Middle frontal gyrus (tissue), 1 donor: ENCODE data around the gene NUP35.

ENCODE experiments used
- DNase-seq: peaks from one replicate; pipeline ENCODE4 v3.0.0-alpha.2; 2015; ENCODE audit warnings: low spot score; ENCODE audit errors: extremely low spot score

The NUP35 gene

GRCh38 chr2:183207110-183207509, 82.9 kb downstream of the NUP35 start:
- DNase-seq: no peak

DNA sequence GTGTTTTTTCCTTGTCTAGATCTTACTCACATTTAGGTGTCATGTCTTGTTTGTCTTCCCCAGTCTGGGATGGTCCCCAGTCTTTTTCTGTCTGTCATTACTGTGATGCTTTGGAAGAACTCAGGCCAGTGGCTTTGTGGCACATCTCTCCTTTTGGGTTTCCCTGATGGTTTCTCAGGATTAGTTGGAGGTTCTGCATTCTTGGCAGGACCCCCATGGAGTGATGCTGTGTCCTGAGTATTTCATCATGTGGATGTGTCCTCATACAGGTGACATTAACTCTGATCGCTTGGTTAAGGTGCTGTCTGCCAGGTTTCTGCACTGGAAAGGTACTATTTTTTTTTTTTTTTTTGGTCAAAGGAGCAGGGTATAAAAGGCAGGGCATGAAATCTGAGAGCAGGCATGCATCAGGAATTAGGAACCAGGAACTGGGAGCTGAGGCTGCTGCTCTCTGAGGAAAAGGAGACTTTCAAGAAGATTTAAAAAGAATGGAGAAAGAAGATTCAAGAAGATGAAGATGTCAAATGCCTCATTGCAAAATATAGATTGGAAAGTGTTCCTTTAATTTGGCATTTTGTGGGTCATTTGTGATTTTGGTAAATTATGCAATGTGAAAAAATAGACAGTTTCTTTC, 85.3 kb downstream of the NUP35 start:
- DNase-seq: no peak
